Measurements from ENCODE around the gene EYS.

DNA sequence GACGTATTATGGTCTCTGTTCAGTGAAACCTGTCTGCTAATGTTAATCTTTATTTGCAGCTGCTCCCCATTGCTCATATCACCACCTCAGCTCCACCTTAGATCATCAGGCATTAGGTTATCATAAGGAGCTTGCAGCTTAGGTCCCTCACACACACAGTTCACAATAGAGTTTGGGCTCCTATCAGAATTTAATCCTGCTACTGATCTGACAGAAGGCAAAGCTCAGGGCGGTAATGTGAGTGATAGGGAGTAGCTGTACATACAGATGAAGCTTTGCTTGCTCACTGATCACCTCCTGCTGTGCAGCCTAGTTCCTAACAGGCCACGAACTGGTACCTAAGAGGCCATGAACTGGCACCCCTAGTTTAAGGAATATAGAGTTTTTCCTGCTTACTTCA, 989.7 kb downstream of the EYS start:
- TF ChIP-seq, protein P1, sequence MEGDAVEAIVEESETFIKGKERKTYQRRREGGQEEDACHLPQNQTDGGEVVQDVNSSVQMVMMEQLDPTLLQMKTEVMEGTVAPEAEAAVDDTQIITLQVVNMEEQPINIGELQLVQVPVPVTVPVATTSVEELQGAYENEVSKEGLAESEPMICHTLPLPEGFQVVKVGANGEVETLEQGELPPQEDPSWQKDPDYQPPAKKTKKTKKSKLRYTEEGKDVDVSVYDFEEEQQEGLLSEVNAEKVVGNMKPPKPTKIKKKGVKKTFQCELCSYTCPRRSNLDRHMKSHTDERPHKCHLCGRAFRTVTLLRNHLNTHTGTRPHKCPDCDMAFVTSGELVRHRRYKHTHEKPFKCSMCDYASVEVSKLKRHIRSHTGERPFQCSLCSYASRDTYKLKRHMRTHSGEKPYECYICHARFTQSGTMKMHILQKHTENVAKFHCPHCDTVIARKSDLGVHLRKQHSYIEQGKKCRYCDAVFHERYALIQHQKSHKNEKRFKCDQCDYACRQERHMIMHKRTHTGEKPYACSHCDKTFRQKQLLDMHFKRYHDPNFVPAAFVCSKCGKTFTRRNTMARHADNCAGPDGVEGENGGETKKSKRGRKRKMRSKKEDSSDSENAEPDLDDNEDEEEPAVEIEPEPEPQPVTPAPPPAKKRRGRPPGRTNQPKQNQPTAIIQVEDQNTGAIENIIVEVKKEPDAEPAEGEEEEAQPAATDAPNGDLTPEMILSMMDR (IDR thresholded peaks at IDR 0.05): no peak
- no peak for TF ChIP-seq POLR2A (IDR thresholded peaks at IDR 0.05)

Measured in gastroesophageal sphincter (tissue), 3 donors.